Loucy (cell line): ENCODE results near the gene GPRC5C.

Source experiments
- H2AFZ ChIP-seq: fragments of 200-600 bp; sonication (generic); 2 replicates; pipeline ENCODE4 v1.6.0; 2016; ENCODE audit warnings: antibody characterized with exemption, mild to moderate bottlenecking, low read length, moderate library complexity
- H3F3A ChIP-seq: fragments of 200-600 bp; 2 replicates; pipeline ENCODE4 v1.6.0; 2016; ENCODE audit warnings: antibody characterized with exemption, low read depth, mild to moderate bottlenecking
- H3K27me3 ChIP-seq: fragments of 200-600 bp; sonication (generic); 2 replicates; pipeline ENCODE4 v1.6.1; 2014; ENCODE audit warnings: low read length, mild to moderate bottlenecking; ENCODE audit not compliant: insufficient read depth, poor library complexity, severe bottlenecking
- H3K36me3 ChIP-seq: fragments of 200-600 bp; sonication (generic); 2 replicates; pipeline ENCODE4 v1.6.1; 2016; ENCODE audit warnings: low read length; ENCODE audit not compliant: insufficient read depth
- H3K4me1 ChIP-seq: fragments of 200-600 bp; sonication (generic); 2 replicates; pipeline ENCODE4 v1.5.1; 2014; ENCODE audit warnings: low read length, mild to moderate bottlenecking; ENCODE audit not compliant: insufficient read depth, poor library complexity, severe bottlenecking
- H3K4me2 ChIP-seq: fragments of 200-600 bp; sonication (generic); 2 replicates; pipeline ENCODE4 v1.6.0; 2014; ENCODE audit warnings: antibody characterized with exemption, low read length, low read depth, mild to moderate bottlenecking; ENCODE audit not compliant: poor library complexity, severe bottlenecking
- H3K4me3 ChIP-seq: fragments of 200-600 bp; sonication (generic); 2 replicates; pipeline ENCODE4 v1.5.1; 2014; ENCODE audit warnings: low read length, mild to moderate bottlenecking, mixed read lengths; ENCODE audit not compliant: poor library complexity, severe bottlenecking
- H3K79me2 ChIP-seq: fragments of 200-600 bp; sonication (generic); 2 replicates; pipeline ENCODE4 v1.6.1; 2014; ENCODE audit warnings: low read length; ENCODE audit not compliant: insufficient read depth
- H3K9ac ChIP-seq: fragments of 200-600 bp; sonication (generic); 2 replicates; pipeline ENCODE4 v1.6.0; 2014; ENCODE audit warnings: mild to moderate bottlenecking, low read depth, low read length, moderate library complexity; ENCODE audit not compliant: poor library complexity, severe bottlenecking
- H3K9me2 ChIP-seq: fragments of 200-600 bp; sonication (generic); replicated peaks from 2 replicates; pipeline ENCODE4 v1.6.1; 2016; ENCODE audit warnings: low read depth, low read length, mixed read lengths
- H3K9me3 ChIP-seq: fragments of 200-600 bp; sonication (generic); 2 replicates; pipeline ENCODE4 v1.6.1; 2014; ENCODE audit warnings: mild to moderate bottlenecking, antibody characterized with exemption, low read length, low read depth; ENCODE audit not compliant: insufficient read depth
- H4K20me1 ChIP-seq: fragments of 200-600 bp; sonication (generic); 2 replicates; pipeline ENCODE4 v1.6.0; 2014; ENCODE audit warnings: antibody characterized with exemption, low read length, mild to moderate bottlenecking; ENCODE audit not compliant: insufficient read depth, poor library complexity, severe bottlenecking
- EZH2phosphoT487 ChIP-seq: fragments of 200-600 bp; IDR thresholded peaks from 2 replicates; pipeline ENCODE4 v1.6.1; 2018; ENCODE audit warnings: antibody characterized with exemption, mild to moderate bottlenecking, moderate library complexity, borderline replicate concordance
- TF ChIP-seq, protein P1 (sequence below): fragments of 200-600 bp; sonication (generic); conservative IDR thresholded peaks from 2 replicates; pipeline ENCODE4 v1.5.1; 2014; ENCODE audit warnings: mild to moderate bottlenecking, antibody characterized with exemption, low read length

GPRC5C gene

DNA sequence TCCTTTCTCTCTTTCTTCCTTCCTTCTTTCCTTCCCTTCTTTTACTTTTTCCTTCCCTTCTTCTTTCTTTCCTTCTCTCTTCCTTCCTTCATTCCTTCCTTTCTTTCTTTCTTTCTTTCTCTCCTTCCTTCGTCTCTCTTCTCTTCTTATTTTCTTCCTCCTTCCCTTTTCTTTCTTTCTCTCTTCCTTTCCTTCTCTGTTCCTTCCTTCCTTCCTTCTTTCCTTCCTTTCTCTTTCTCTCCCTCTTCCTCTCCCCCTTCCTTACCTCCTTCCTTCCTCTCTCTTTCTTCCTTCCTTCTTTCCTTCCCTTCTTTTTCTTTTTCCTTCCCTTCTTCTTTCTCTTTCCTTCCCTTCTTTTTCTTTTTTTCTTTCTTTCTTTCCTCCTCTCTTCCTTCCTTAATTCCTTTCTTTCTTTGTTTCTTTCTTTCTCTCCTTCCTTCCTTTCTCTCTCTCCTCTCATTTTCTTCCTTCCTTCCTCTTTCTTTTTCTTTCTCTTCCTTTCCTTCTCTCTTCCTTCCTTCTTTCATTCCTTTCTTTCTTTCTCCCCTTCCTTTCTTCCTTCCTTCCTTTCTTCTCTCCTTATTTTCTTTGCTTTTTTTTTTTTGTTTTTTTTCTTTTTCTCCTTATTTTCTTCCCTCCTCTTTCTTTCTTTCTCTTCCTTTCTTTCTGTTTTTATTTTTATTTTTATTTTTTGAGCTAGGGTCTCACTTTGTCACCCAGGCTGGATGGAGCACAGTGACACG, 41.8 kb upstream of the GPRC5C start:
- H4K20me1 ChIP-seq = no peaks in the 10 kb centered on the region
- H3K36me3 ChIP-seq = no peaks in the 10 kb centered on the region
- H3K9ac ChIP-seq = no peak overlapping the region
- H3K79me2 ChIP-seq = no peaks in the 10 kb centered on the region
- TF ChIP-seq EZH2phosphoT487 = no peak
- TF ChIP-seq, protein P1, sequence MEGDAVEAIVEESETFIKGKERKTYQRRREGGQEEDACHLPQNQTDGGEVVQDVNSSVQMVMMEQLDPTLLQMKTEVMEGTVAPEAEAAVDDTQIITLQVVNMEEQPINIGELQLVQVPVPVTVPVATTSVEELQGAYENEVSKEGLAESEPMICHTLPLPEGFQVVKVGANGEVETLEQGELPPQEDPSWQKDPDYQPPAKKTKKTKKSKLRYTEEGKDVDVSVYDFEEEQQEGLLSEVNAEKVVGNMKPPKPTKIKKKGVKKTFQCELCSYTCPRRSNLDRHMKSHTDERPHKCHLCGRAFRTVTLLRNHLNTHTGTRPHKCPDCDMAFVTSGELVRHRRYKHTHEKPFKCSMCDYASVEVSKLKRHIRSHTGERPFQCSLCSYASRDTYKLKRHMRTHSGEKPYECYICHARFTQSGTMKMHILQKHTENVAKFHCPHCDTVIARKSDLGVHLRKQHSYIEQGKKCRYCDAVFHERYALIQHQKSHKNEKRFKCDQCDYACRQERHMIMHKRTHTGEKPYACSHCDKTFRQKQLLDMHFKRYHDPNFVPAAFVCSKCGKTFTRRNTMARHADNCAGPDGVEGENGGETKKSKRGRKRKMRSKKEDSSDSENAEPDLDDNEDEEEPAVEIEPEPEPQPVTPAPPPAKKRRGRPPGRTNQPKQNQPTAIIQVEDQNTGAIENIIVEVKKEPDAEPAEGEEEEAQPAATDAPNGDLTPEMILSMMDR = no peak
- H3K27me3 ChIP-seq = no peaks in the 10 kb centered on the region
- no peaks in the 10 kb centered on the region for H3F3A ChIP-seq
- H3K9me3 ChIP-seq = no peaks in the 10 kb centered on the region
- no peak overlapping the region for H2AFZ ChIP-seq
- H3K9me2 ChIP-seq = no peaks in the 10 kb centered on the region
- H3K4me2 ChIP-seq = no peak overlapping the region
- no peak overlapping the region for H3K4me3 ChIP-seq
- H3K4me1 ChIP-seq = no peaks in the 10 kb centered on the region

GRCh38 chr17:74390680-74391653, 40.9 kb upstream of the GPRC5C start:
- H3K4me3 ChIP-seq = no peak overlapping the region
- TF ChIP-seq EZH2phosphoT487 = no peak
- TF ChIP-seq, protein P1 = no peak
- no peaks in the 10 kb centered on the region for H3F3A ChIP-seq
- no peak overlapping the region for H3K9ac ChIP-seq
- no peaks in the 10 kb centered on the region for H3K36me3 ChIP-seq
- H3K9me2 ChIP-seq = no peaks in the 10 kb centered on the region
- H3K4me2 ChIP-seq = no peak overlapping the region
- H4K20me1 ChIP-seq = no peaks in the 10 kb centered on the region
- H3K9me3 ChIP-seq = no peaks in the 10 kb centered on the region
- H3K27me3 ChIP-seq = no peaks in the 10 kb centered on the region
- no peak overlapping the region for H2AFZ ChIP-seq
- no peaks in the 10 kb centered on the region for H3K4me1 ChIP-seq
- no peaks in the 10 kb centered on the region for H3K79me2 ChIP-seq

DNA sequence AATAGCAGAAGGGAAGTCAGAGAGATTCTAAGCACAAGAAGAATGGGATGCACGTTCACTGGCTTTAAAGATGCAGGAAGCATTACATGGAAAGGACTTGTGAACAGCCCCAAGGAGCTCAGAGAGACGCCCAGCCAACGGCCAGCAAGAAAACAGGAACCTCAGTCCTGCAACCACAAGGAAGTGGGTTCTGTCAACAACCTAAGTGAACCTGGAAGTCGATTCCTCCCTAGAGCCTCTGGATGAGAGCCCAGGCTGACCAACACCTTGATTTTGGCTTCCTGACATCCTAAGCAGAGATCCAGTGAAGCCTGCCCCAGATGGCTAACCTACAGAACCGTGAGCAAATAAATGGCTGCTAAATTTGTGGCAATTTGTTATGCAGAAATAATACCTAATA, 40.1 kb upstream of the GPRC5C start:
- no peaks in the 10 kb centered on the region for H3K9me2 ChIP-seq
- TF ChIP-seq, protein P1 = no peak
- no peak for TF ChIP-seq EZH2phosphoT487
- no peaks in the 10 kb centered on the region for H3K9me3 ChIP-seq
- H3K27me3 ChIP-seq = no peaks in the 10 kb centered on the region
- H4K20me1 ChIP-seq = no peaks in the 10 kb centered on the region
- H3K79me2 ChIP-seq = no peaks in the 10 kb centered on the region
- H3K9ac ChIP-seq = no peak overlapping the region
- no peak overlapping the region for H3K4me2 ChIP-seq
- H3K36me3 ChIP-seq = no peaks in the 10 kb centered on the region
- H3F3A ChIP-seq = no peaks in the 10 kb centered on the region
- no peak overlapping the region for H2AFZ ChIP-seq
- no peak overlapping the region for H3K4me3 ChIP-seq
- no peaks in the 10 kb centered on the region for H3K4me1 ChIP-seq
